Measurements from ENCODE around the gene VKORC1. TPM values are rescaled to one million over a fixed set of nuclear protein-coding genes. Genes with fewer than 3 reads are reported as not detected.

VKORC1 gene
- total RNA-seq, 2 experiments from 2014 or later: 19.0 to 19.2 TPM

GRCh38 chr16:31135535-31136286, 41.1 kb upstream of the VKORC1 start, which contains the start of gene PRSS8:
PRSS8 (minus strand) TSS chr16:31135727; CDS start chr16:31135498, 229 bp downstream.
- Histone ChIP-seq H3K4me3 (ENCODE audit: low read length) (no peak within 1 kb of the TSS), H3K27me3 (ENCODE audit: control insufficient read depth in 1 of 2, insufficient read depth in 2 of 2, low read length in 2 of 2) (no peaks in the 10 kb centered on the region), H3K4me1 (ENCODE audit: insufficient read depth, low read length) (no peaks in the 10 kb centered on the region), H3K36me3 (ENCODE audit: insufficient read depth, low read length) (peaks cover 16% of the 10 kb centered on the region), H3K27ac (ENCODE audit: low read depth in 1 of 2, low read length in 2 of 2) (no peak within 1 kb of the TSS), H3K9me3 (ENCODE audit: control insufficient read depth in 1 of 2, insufficient read depth in 1 of 2, low read length in 2 of 2) (no peaks in the 10 kb centered on the region)
- ChIA-PET POLR2A (interaction anchor here (0.6 to 3.0 kb wide), 4 partner anchors 18 to 577 kb away, joined by 3 to 11 read pairs (median 6); partner anchors contain the start of genes FUS, KAT8, ZNF646 and ZNF668), CTCF (no interaction called here)
- TF ChIP-seq CTCF (IDR thresholded peaks at IDR 0.05): no peak
- H3K27ac Mint-ChIP-seq: no peak within 1 kb of the TSS
- H3K27me3 Mint-ChIP-seq: no peaks in the 10 kb centered on the region
- no peaks in the 10 kb centered on the region for H3K9me3 Mint-ChIP-seq
- no peak for ATAC-seq (ENCODE audit: poor library complexity)
- H3K4me3 Mint-ChIP-seq: no peak within 1 kb of the TSS
- H3K4me1 Mint-ChIP-seq (ENCODE audit: low read depth): no peaks in the 10 kb centered on the region
- intact Hi-C loops (cut with DNase I, micrococcal nuclease): no loop called here
- H3K36me3 Mint-ChIP-seq (ENCODE audit: low read depth): peaks cover 28% of the 10 kb centered on the region
- no peak for DNase-seq

GRCh38 chr16:31134625-31135534, 40.3 kb upstream of the VKORC1 start:
- no peak for ATAC-seq (ENCODE audit: poor library complexity)
- Histone ChIP-seq H3K9me3 (ENCODE audit: control insufficient read depth in 1 of 2, insufficient read depth in 1 of 2, low read length in 2 of 2) (no peaks in the 10 kb centered on the region), H3K4me3 (ENCODE audit: low read length) (no peak overlapping the region), H3K36me3 (ENCODE audit: insufficient read depth, low read length) (peaks cover 23% of the 10 kb centered on the region), H3K27me3 (ENCODE audit: control insufficient read depth in 1 of 2, insufficient read depth in 2 of 2, low read length in 2 of 2) (no peaks in the 10 kb centered on the region), H3K27ac (ENCODE audit: low read depth in 1 of 2, low read length in 2 of 2) (no peak overlapping the region), H3K4me1 (ENCODE audit: insufficient read depth, low read length) (no peaks in the 10 kb centered on the region)
- H3K4me3 Mint-ChIP-seq: no peak overlapping the region
- no peaks in the 10 kb centered on the region for H3K9me3 Mint-ChIP-seq
- H3K36me3 Mint-ChIP-seq (ENCODE audit: low read depth): peaks cover 34% of the 10 kb centered on the region
- no peaks in the 10 kb centered on the region for H3K27me3 Mint-ChIP-seq
- no peak for TF ChIP-seq CTCF (IDR thresholded peaks at IDR 0.05)
- ChIA-PET CTCF (no interaction called here), POLR2A (interaction anchor here (0.6 to 3.0 kb wide), 4 partner anchors 17 to 578 kb away, joined by 3 to 11 read pairs (median 6); partner anchors contain the start of genes FUS, KAT8, ZNF646 and ZNF668)
- intact Hi-C loops (cut with DNase I, micrococcal nuclease): no loop called here
- H3K27ac Mint-ChIP-seq: no peak overlapping the region
- no peak for DNase-seq
- no peaks in the 10 kb centered on the region for H3K4me1 Mint-ChIP-seq (ENCODE audit: low read depth)

GRCh38 chr16:31134091-31134571, 39.5 kb upstream of the VKORC1 start:
- Histone ChIP-seq H3K4me1 (ENCODE audit: insufficient read depth, low read length) (peaks cover 5% of the 10 kb centered on the region), H3K27me3 (ENCODE audit: control insufficient read depth in 1 of 2, insufficient read depth in 2 of 2, low read length in 2 of 2) (no peaks in the 10 kb centered on the region), H3K9me3 (ENCODE audit: control insufficient read depth in 1 of 2, insufficient read depth in 1 of 2, low read length in 2 of 2) (no peaks in the 10 kb centered on the region), H3K4me3 (ENCODE audit: low read length) (no peak overlapping the region), H3K36me3 (ENCODE audit: insufficient read depth, low read length) (peaks cover 31% of the 10 kb centered on the region), H3K27ac (ENCODE audit: low read depth in 1 of 2, low read length in 2 of 2) (no peak overlapping the region)
- POLR2A ChIA-PET: interaction anchor here (3.0 kb wide), 1 partner anchor 17 kb away, joined by 11 read pairs; the partner anchor contains the start of gene KAT8
- DNase-seq (peak in 2 of 14 experiments; percentile 52 to 57), ATAC-seq (ENCODE audit: poor library complexity) (no peak)
- intact Hi-C loops (cut with DNase I, micrococcal nuclease): no loop called here
- Mint-ChIP-seq H3K27me3 (no peaks in the 10 kb centered on the region), H3K4me3 (no peak overlapping the region), H3K4me1 (ENCODE audit: low read depth) (no peaks in the 10 kb centered on the region), H3K9me3 (no peaks in the 10 kb centered on the region), H3K27ac (no peak overlapping the region), H3K36me3 (ENCODE audit: low read depth) (peaks cover 35% of the 10 kb centered on the region)
- CTCF ChIA-PET: no interaction called here
- TF ChIP-seq CTCF (IDR thresholded peaks at IDR 0.05): no peak

Data from CD4-positive, alpha-beta T cell (primary cell).